22Rv1 (cell line): ENCODE results near the gene TCL1A.

Experiments used
- CTCF ChIP-seq: fragments of 450-650 bp; IDR thresholded peaks from 2 replicates; pipeline ENCODE4 v1.5.1; 2017; ENCODE audit warnings: mild to moderate bottlenecking
- ZFX ChIP-seq: fragments of 450-650 bp; IDR thresholded peaks from 2 replicates; pipeline ENCODE4 v1.6.1; 2017; ENCODE audit warnings: antibody characterized with exemption, borderline replicate concordance

- TF ChIP-seq ZFX (no peak), CTCF (no peak)
Observed at GRCh38 chr14:95758331-95758730, 44.4 kb upstream of the TCL1A start.
